Astrocyte (in vitro differentiated cells and primary cell): ENCODE data around the gene SEPTIN3.

Source experiments
- CTCF ChIP-seq: IDR thresholded peaks from 2 replicates; pipeline ENCODE4 v1.5.1; 2011; ENCODE audit warnings: low read depth, mild to moderate bottlenecking, inconsistent platforms, low read length, moderate library complexity; ENCODE audit not compliant: insufficient read depth
- EZH2 ChIP-seq: IDR thresholded peaks from 2 replicates; pipeline ENCODE4 v1.6.1; 2012; ENCODE audit warnings: mild to moderate bottlenecking, low read length, inconsistent platforms; ENCODE audit not compliant: insufficient read depth

- TF ChIP-seq CTCF (no peak), EZH2 (no peak)
Observed at GRCh38 chr22:41952713-41953112, 16.5 kb upstream of the SEPTIN3 start.
